22Rv1 (cell line): Measurements from ENCODE around the gene STRADB.
"Not testable (repeated sequence)": the region's sequence is repeated elsewhere in the genome, so short reads cannot be mapped to it uniquely, and the experiment has no call there.

Experiments used
- H3K27ac ChIP-seq: fragments of 450-650 bp; 2 replicates; pipeline ENCODE4 v1.5.1; 2017
- CTCF ChIP-seq: fragments of 450-650 bp; IDR thresholded peaks from 2 replicates; pipeline ENCODE4 v1.5.1; 2017; ENCODE audit warnings: mild to moderate bottlenecking
- ZFX ChIP-seq: fragments of 450-650 bp; IDR thresholded peaks from 2 replicates; pipeline ENCODE4 v1.6.1; 2017; ENCODE audit warnings: antibody characterized with exemption, borderline replicate concordance

The STRADB gene

GRCh38 chr2:201419057-201419635 lies 32.4 kb upstream of the STRADB start:
- no peak overlapping the region for H3K27ac ChIP-seq
- no peak for TF ChIP-seq ZFX
- peak; percentile 28 for TF ChIP-seq CTCF

GRCh38 chr2:201419986-201420385 lies 31.6 kb upstream of the STRADB start:
- no peak for TF ChIP-seq CTCF
- H3K27ac ChIP-seq, result no peak overlapping the region

- TF ChIP-seq CTCF (no peak), ZFX (no peak)
- H3K27ac ChIP-seq, result no peak overlapping the region
These were observed 31.0 kb upstream of the STRADB start for GRCh38 chr2:201420442-201421113.

GRCh38 chr2:201425952-201426351 lies 25.6 kb upstream of the STRADB start:
- TF ChIP-seq ZFX, result no peak
- no peak for TF ChIP-seq CTCF
- no peak overlapping the region for H3K27ac ChIP-seq

- H3K27ac ChIP-seq, result not testable (repeated sequence)
These were observed 23.2 kb upstream of the STRADB start for GRCh38 chr2:201428366-201428765.

- not testable (repeated sequence) for H3K27ac ChIP-seq
These were observed 21.7 kb upstream of the STRADB start for GRCh38 chr2:201429835-201430234.

GRCh38 chr2:201430322-201430721 lies 21.2 kb upstream of the STRADB start:
- H3K27ac ChIP-seq, result not testable (repeated sequence)

GRCh38 chr2:201430839-201431238 lies 20.7 kb upstream of the STRADB start:
- H3K27ac ChIP-seq, result no peak overlapping the region
- no peak for TF ChIP-seq ZFX
- TF ChIP-seq CTCF, result no peak

- no peak for TF ChIP-seq ZFX
- no peak for TF ChIP-seq CTCF
- no peak overlapping the region for H3K27ac ChIP-seq
These were observed 19.4 kb upstream of the STRADB start for GRCh38 chr2:201432038-201432620.
